ENCODE measurements around the gene PCDH15. TPM values are rescaled to one million over a fixed set of nuclear protein-coding genes. Genes with fewer than 3 reads are reported as not detected.

Gene PCDH15
- total and polyA plus RNA-seq, 2 of the 8 experiments (the other 6 are each of a cell fraction or from before 2014, with no cell fraction given): 0.11 TPM; not detected in 1

- H2BK12ac ChIP-seq (ENCODE audit: low read depth, low read length): no peak overlapping the region
- no peaks in the 10 kb centered on the region for H4K20me1 ChIP-seq (replicated peaks in 1 of 2; ENCODE audit: control insufficient read depth in 1 of 2, insufficient read depth in 2 of 2, low read length in 2 of 2)
- no peak overlapping the region for H2BK15ac ChIP-seq (ENCODE audit: low read length)
- no peak overlapping the region for H2AK5ac ChIP-seq (ENCODE audit: low read depth, low read length)
- H3K36me3 ChIP-seq (ENCODE audit: control insufficient read depth in 2 of 4, insufficient read depth in 4 of 4, low read length in 3 of 4): no peaks in the 10 kb centered on the region
- H3K9me3 ChIP-seq (ENCODE audit: insufficient read depth in 2 of 2, low read depth in 1 of 2, low read length in 1 of 2): no peaks in the 10 kb centered on the region
- WGBS, 2 experiments (ENCODE audit: extremely low coverage in 1 of 2, insufficient coverage in 1 of 2, insufficient read length in 1 of 2, insufficient replicate concordance in 2 of 2, low coverage in 1 of 2, low lambda C conversion rate in 2 of 2, missing lambda C conversion rate in 1 of 2): 46% methylated on average over 2 of the region's 2 CpGs; no CpG with 5 or more reads in 1 of the 2 experiments
- no peak overlapping the region for H3K9ac ChIP-seq (replicated peaks in 1 of 4; ENCODE audit: extremely low read depth in 1 of 4, low read depth in 3 of 4, low read length in 3 of 4)
- no peak overlapping the region for H3K4ac ChIP-seq (replicated peaks; ENCODE audit: insufficient read length, low read depth, low read length)
- no peak overlapping the region for H3K14ac ChIP-seq (ENCODE audit: insufficient read length)
- no peak overlapping the region for H3K4me2 ChIP-seq (ENCODE audit: insufficient read depth in 1 of 2, low read depth in 2 of 2, low read length in 2 of 2)
- H3K23me2 ChIP-seq (ENCODE audit: low read depth, low read length): no peaks in the 10 kb centered on the region
- CTCF ChIA-PET (ENCODE audit: partially characterized antibody): no interaction called here
- H3K79me2 ChIP-seq (ENCODE audit: control insufficient read depth in 1 of 2, insufficient read depth in 2 of 2, low read length in 2 of 2): no peaks in the 10 kb centered on the region
- no peak overlapping the region for H4K5ac ChIP-seq (ENCODE audit: insufficient read length, low read depth, low read length)
- H3K4me1 ChIP-seq (replicated peaks in 1 of 4; ENCODE audit: control insufficient read depth in 3 of 4, insufficient read depth in 4 of 4, low read length in 3 of 4): no peaks in the 10 kb centered on the region
- no peak overlapping the region for H3K56ac ChIP-seq (replicated peaks; ENCODE audit: insufficient read length, low read depth, low read length)
- no peak overlapping the region for H2AFZ ChIP-seq (ENCODE audit: low read length)
- no peak overlapping the region for H2BK5ac ChIP-seq (ENCODE audit: low read depth, low read length)
- H3K27ac ChIP-seq (ENCODE audit: low read depth, low read length): no peak overlapping the region
- no peak overlapping the region for H4K91ac ChIP-seq (replicated peaks; ENCODE audit: insufficient read length, low read length)
- no peaks in the 10 kb centered on the region for H3K79me1 ChIP-seq (ENCODE audit: low read depth, low read length)
- no peak overlapping the region for H3K18ac ChIP-seq (ENCODE audit: extremely low read depth, low read length)
- no peak overlapping the region for H2BK20ac ChIP-seq (ENCODE audit: low read length)
- H3K27me3 ChIP-seq (replicated peaks in 1 of 4; ENCODE audit: control insufficient read depth in 3 of 4, extremely low read depth in 1 of 4, insufficient read depth in 3 of 4, low read length in 3 of 4): no peaks in the 10 kb centered on the region
- POLR2A ChIA-PET (ENCODE audit: partially characterized antibody): no interaction called here
- DNase-seq (ENCODE audit: low read depth in 1 of 2, low spot score in 2 of 2) (no peak), FAIRE-seq (no peak)
- H2BK120ac ChIP-seq (replicated peaks; ENCODE audit: low read depth, low read length): no peak overlapping the region
- H3K23ac ChIP-seq (ENCODE audit: insufficient read length): no peak overlapping the region
- H4K8ac ChIP-seq (ENCODE audit: extremely low read depth, insufficient read depth, low read length): no peak overlapping the region
- no peak overlapping the region for H3K4me3 ChIP-seq (ENCODE audit: extremely low read depth in 1 of 4, insufficient read depth in 2 of 4, low read depth in 3 of 4, low read length in 4 of 4)
- TF ChIP-seq, protein P1, sequence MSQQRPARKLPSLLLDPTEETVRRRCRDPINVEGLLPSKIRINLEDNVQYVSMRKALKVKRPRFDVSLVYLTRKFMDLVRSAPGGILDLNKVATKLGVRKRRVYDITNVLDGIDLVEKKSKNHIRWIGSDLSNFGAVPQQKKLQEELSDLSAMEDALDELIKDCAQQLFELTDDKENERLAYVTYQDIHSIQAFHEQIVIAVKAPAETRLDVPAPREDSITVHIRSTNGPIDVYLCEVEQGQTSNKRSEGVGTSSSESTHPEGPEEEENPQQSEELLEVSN (IDR thresholded peaks at IDR 0.05): no peak
Measured at GRCh38 chr10:54587971-54588370, 213.1 kb downstream of the PCDH15 start.
